GM12801 (cell line): ENCODE measurements around the gene FIBCD1.

Source experiments
- TF ChIP-seq, protein P1 (sequence below): IDR thresholded peaks from one replicate; pipeline ENCODE4 v1.5.1; 2011; ENCODE audit warnings: control low read depth; ENCODE audit not compliant: insufficient read length; ENCODE audit errors: extremely low read depth

Gene FIBCD1

GRCh38 chr9:130936285-130937117, 2.5 kb downstream of the FIBCD1 start:
- TF ChIP-seq, protein P1, sequence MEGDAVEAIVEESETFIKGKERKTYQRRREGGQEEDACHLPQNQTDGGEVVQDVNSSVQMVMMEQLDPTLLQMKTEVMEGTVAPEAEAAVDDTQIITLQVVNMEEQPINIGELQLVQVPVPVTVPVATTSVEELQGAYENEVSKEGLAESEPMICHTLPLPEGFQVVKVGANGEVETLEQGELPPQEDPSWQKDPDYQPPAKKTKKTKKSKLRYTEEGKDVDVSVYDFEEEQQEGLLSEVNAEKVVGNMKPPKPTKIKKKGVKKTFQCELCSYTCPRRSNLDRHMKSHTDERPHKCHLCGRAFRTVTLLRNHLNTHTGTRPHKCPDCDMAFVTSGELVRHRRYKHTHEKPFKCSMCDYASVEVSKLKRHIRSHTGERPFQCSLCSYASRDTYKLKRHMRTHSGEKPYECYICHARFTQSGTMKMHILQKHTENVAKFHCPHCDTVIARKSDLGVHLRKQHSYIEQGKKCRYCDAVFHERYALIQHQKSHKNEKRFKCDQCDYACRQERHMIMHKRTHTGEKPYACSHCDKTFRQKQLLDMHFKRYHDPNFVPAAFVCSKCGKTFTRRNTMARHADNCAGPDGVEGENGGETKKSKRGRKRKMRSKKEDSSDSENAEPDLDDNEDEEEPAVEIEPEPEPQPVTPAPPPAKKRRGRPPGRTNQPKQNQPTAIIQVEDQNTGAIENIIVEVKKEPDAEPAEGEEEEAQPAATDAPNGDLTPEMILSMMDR, result no peak

GRCh38 chr9:130935648-130936271, 3.3 kb downstream of the FIBCD1 start:
- TF ChIP-seq, protein P1, result no peak

DNA sequence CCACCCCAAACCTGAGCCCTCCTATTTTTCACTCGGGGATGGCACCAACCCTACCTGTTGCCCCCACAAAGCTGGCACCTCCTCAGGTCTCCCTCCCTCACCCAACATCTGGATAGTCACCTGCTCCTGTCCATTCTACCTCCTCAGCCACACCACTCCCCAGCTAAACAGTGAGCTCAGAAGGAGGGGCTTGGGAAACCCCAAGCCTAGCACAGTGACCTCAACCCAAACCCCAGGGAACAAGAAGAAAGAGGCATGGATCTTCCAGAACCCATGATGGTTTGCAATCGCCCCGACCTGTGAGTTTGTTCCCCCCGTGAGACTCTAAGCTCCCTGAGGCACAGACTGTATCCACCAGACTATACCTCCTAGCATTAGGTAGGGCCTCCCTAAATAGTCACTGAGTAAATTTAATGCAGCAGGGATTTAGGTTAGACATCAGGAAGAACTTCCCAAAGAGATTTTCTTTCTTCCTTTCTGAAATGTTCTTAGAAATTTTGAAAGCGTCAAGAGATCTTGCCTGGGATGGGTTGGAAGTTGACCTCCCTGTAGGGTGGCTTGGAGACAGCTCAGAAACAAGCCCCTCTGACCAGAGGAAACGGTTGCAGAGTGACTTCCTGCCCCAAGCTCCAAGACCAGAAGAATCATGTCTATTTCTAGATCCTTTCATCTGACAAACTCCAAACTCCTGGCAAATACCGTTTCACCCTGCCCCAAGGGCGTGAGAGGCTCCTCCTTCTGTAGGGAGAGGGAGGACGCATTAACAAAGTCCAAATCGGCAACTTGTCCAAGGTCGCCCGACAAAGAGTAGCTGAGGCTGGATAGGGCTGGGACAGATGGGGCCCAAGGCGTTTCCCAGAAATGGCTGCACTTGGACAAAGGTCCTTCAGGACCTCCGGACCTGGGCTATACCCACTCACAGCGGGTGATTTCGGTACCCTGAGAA, 4.1 kb downstream of the FIBCD1 start:
- TF ChIP-seq, protein P1, result no peak

- TF ChIP-seq, protein P1, result no peak
These were observed 4.8 kb downstream of the FIBCD1 start for GRCh38 chr9:130934246-130934645.

- TF ChIP-seq, protein P1, result no peak
These were observed 5.7 kb downstream of the FIBCD1 start for GRCh38 chr9:130933114-130934046.

DNA sequence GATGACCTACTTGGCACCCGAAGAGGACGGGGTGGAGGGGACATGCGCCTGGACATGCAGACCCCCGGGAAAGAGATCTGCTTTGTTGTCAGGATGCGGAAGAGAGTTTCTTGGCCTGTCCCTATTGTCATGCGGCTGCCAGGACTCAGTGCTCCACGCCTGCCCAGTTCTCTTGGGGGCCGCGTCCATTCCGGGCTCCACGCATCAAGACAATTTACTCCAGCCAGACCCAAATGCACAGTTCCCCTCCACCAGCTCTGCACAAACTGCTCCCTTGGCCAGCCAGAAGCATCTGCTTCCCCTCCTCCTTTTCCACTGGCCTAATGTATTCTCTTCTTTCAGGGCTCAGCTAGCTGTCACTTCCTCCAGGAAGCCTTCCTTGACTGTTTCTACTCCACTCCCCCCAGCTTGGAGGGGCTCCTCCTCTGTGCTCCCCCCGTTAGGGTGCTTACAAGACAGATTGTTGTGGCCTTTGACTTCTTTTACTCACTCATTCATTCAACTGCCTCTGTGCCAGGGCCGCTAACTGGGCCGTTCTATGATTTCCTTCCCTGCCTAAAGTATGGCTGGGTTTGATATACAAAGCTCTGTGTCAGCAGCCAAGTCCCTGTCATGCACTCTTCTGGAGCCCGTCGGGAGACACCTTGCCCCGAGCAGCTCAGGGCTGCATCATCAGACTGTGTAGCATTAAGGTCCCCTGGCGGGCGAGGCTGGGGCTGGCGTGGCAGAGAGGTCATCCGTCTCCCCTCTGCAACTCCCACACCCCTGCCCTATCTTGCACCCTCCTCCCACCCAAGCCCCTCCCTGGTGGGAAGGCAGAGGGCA, 6.6 kb downstream of the FIBCD1 start:
- TF ChIP-seq, protein P1, result no peak
